Left ventricle myocardium inferior (tissue), 1 donor: ENCODE results near the gene GAP43. TPM values are rescaled to one million over a fixed set of nuclear protein-coding genes. Genes with fewer than 3 reads are reported as not detected.

Experiments
- DNase-seq: peaks from one replicate; pipeline ENCODE4 v3.0.0-alpha.2; 2020
- H3K27ac ChIP-seq: fragments of 200-600 bp; replicated peaks from 2 replicates; pipeline ENCODE4 v1.8.0; 2021
- H3K27me3 ChIP-seq: fragments of 200-600 bp; 2 replicates; pipeline ENCODE4 v1.8.0; 2021; ENCODE audit warnings: low read depth
- H3K36me3 ChIP-seq: fragments of 200-600 bp; 2 replicates; pipeline ENCODE4 v1.8.0; 2021
- H3K4me1 ChIP-seq: fragments of 200-600 bp; 2 replicates; pipeline ENCODE4 v1.8.0; 2021
- H3K4me3 ChIP-seq: fragments of 200-600 bp; 2 replicates; pipeline ENCODE4 v1.8.0; 2021; ENCODE audit warnings: mild to moderate bottlenecking, moderate library complexity
- H3K9me3 ChIP-seq: fragments of 200-600 bp; replicated peaks from 2 replicates; pipeline ENCODE4 v1.8.0; 2021
- CTCF ChIP-seq: fragments of 200-600 bp; IDR thresholded peaks from 2 replicates; pipeline ENCODE4 v1.8.0; 2021; ENCODE audit warnings: antibody characterized with exemption, mild to moderate bottlenecking, borderline replicate concordance
- intact Hi-C: fragments of 100-400 bp; cut with micrococcal nuclease; formaldehyde crosslinking; loops from one replicate; pipeline ENCODE4 v1.11.0; 2022
- total RNA-seq: library from RNA; stranded (reverse); fragmentation: NEBNext Ultra II Directional; extraction: Animal tissue kit (Norgen Biotek cat#: 25700); gene quantifications from one replicate; pipeline ENCODE4 v1.2.1, GENCODE V29; 2021
- donor health status: DM: no; HTN: yes; CAD: no; lungs with severe emphysema.

The GAP43 gene
- total RNA-seq, 1 donor from 2014 or later = 1.2 TPM

DNA sequence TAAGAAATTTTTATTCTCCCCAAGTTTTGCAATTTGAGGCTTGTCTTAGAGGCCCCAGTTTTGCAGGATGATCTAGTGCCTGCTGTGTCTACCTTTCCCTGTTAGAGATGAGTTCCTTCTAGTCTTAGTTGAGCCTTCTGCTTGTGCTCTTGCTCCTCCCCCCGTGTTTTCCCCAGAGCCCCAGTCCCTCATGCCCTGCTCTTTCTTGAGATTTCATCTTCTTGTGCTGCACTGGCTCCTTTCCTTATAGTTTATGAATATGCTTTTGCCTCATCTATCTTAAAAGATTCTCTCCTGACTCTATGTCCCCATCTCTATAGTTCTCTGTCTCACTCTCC is 4.7 kb downstream of the GAP43 start:
- H3K4me3 ChIP-seq = no peak overlapping the region
- no peak overlapping the region for H3K27ac ChIP-seq
- no peaks in the 10 kb centered on the region for H3K36me3 ChIP-seq
- intact Hi-C loops = no loop called here
- peaks cover 77% of the 10 kb centered on the region for H3K27me3 ChIP-seq
- peaks cover 11% of the 10 kb centered on the region for H3K4me1 ChIP-seq
- DNase-seq = no peak
- no peaks in the 10 kb centered on the region for H3K9me3 ChIP-seq
- no peak for TF ChIP-seq CTCF

DNA sequence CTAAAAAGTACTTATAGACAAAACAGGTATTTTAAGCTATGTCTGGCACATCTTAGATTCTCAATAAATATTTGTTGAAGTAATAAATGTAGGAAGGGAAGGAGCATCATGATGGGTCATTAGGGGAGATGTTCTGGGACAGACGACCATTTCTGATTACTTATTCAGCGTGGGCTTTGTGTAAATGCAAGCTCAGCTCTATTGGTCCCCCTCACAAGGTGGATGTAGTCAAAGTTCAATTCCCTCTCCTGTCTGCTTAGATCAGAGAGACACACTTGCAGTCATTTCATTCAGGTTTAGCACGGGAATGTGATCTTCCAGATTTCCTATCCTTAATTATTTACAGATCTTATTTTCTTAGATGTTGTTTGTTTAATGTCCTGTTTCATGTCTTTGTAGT is 7.5 kb downstream of the GAP43 start:
- intact Hi-C loops = no loop called here
- Histone ChIP-seq H3K27ac (no peak overlapping the region), H3K9me3 (no peaks in the 10 kb centered on the region), H3K27me3 (peaks cover 50% of the 10 kb centered on the region), H3K4me3 (no peak overlapping the region), H3K4me1 (no peaks in the 10 kb centered on the region), H3K36me3 (no peaks in the 10 kb centered on the region)
- TF ChIP-seq CTCF = no peak
- DNase-seq = no peak

GRCh38 chr3:115632026-115632425 is 8.7 kb downstream of the GAP43 start:
- Histone ChIP-seq H3K36me3 (no peaks in the 10 kb centered on the region), H3K4me3 (no peak overlapping the region), H3K4me1 (no peaks in the 10 kb centered on the region), H3K9me3 (no peaks in the 10 kb centered on the region), H3K27ac (no peak overlapping the region), H3K27me3 (peaks cover 39% of the 10 kb centered on the region)
- TF ChIP-seq CTCF = no peak
- no peak for DNase-seq
- intact Hi-C loops = no loop called here

DNA sequence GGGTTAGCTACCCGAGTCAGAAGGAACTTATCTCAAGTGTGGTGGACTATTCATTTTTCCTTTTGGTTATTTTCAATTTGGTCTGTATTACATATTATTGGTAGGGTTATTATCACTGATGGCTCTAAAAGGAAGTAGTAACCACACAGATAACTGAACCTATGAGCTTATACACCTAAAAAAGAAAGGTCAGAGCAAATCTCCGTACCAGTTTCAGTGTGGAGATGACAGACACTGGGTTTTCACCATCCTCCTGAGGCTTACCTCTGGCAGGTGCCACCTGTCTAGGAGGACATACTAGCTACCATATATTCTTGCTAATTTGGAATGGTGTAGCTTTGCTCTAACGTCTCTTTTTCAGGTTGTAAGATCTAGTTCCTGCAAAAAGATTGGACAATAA is 10.2 kb downstream of the GAP43 start:
- intact Hi-C loops = no loop called here
- H3K27ac ChIP-seq = no peak overlapping the region
- no peak for TF ChIP-seq CTCF
- DNase-seq = no peak
- H3K4me3 ChIP-seq = no peak overlapping the region
- no peaks in the 10 kb centered on the region for H3K9me3 ChIP-seq
- no peaks in the 10 kb centered on the region for H3K4me1 ChIP-seq
- peaks cover 25% of the 10 kb centered on the region for H3K27me3 ChIP-seq
- H3K36me3 ChIP-seq = no peaks in the 10 kb centered on the region

DNA sequence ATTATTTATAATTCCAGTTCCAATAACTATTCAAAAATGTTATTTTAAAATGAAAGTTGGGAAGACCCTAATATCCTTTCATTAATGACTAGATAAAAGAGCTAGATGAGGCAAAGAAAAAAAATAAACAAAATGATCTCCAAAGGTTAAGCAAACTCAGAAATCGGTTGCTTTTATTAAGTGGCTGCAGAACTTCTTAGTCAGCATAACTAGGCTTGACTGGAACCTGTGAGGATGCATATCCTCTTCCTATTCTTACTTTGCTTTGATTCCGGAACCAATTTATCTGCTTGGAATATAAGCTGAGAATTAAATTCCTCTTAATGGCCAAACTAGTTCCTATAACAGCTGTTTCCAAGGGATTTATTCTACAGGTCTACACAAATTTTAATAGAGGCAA is 10.7 kb downstream of the GAP43 start:
- H3K4me1 ChIP-seq = no peaks in the 10 kb centered on the region
- no peaks in the 10 kb centered on the region for H3K9me3 ChIP-seq
- H3K27me3 ChIP-seq = peaks cover 20% of the 10 kb centered on the region
- intact Hi-C loops = no loop called here
- no peak overlapping the region for H3K4me3 ChIP-seq
- H3K27ac ChIP-seq = no peak overlapping the region
- H3K36me3 ChIP-seq = no peaks in the 10 kb centered on the region
- no peak for TF ChIP-seq CTCF
- no peak for DNase-seq

DNA sequence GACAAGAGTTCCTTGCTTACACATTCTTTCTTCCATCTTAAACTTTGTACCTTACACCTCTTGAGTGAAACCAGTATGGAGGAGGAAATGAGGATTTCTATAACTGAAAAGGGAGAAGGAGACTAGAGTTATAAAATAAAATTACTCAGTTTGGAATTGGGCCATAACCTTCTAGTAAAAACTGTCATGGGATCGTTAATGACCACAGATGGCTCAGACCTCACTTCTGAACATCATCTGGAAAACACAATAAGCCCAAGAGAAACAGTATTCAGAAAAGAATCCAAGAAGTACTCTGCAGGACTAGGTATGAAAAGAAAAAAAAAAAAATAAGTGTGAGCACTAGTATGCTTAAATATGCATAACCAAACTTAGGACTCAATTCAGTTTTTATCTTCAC is 12.1 kb downstream of the GAP43 start:
- no peak overlapping the region for H3K27ac ChIP-seq
- H3K4me1 ChIP-seq = no peaks in the 10 kb centered on the region
- no peaks in the 10 kb centered on the region for H3K9me3 ChIP-seq
- intact Hi-C loops = no loop called here
- H3K27me3 ChIP-seq = peaks cover 13% of the 10 kb centered on the region
- TF ChIP-seq CTCF = no peak
- no peaks in the 10 kb centered on the region for H3K36me3 ChIP-seq
- no peak overlapping the region for H3K4me3 ChIP-seq
- DNase-seq = no peak
